ENCODE measurements around the gene SSTR5.

The SSTR5 gene

GRCh38 chr16:1093284-1094123 lies 21.0 kb downstream of the SSTR5 start:
- DNase-seq = no peak

DNA sequence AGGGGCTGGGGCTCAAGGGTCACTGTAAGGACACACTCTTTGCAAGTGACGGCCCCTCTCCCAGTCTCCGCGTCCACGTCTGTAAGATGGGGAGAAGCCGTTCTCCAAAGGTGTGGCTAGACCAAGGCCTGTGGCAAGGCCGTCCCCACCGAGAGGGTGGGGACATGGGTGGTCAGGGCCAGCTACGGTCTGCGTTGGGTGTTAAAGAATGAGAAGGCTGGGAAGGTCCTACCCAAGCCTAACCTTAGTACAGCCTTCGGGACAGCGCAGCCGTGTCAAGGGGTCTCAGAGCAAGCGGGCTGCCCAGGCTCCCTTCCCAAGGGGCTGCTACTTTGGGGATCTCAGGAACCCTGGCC lies 21.6 kb downstream of the SSTR5 start:
- DNase-seq = no peak

DNA sequence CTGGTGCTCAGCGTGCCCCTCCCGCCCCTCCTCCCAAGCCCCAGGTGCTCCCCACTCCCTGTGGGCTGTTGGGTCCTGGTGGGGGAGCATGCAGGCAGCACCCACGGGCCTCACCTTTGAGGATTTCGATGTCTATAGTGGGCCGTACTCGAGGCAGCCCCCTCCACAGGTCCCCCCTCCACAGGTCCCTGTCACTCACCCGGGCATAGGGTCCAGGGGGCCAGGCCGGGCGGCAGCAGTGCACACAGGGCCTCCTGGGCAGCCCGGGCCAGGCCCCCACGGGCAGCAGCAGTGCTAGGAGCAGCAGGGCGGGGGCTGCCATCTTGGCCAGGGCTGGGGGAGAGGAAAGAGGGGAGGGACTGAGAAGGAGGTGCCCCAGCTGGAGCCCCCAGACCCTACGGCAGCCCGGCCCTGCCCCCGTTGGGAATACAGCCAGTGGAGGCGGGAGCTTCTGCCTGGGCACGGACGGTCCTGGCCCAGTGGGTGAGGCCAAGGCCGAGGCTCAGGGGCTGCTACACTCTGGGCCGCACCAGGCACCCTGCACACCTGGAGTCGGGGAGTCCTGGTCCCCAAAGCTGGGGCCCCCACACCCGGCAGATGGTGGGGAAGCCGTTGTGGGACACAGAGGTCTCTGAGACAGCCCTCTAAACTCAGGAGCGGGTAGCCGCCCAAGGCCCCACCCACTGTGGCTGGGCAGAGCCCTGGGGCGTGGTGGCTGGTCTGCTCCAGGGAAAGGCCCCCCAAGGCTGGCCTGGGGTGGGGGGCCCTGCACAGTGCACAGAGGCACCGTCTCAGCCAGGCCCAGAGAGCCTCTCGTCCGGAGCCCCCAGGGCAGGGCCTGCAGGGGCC lies 22.3 kb downstream of the SSTR5 start:
- DNase-seq = no peak

- no peak for DNase-seq
Measured at GRCh38 chr16:1095450-1096168, 23.1 kb downstream of the SSTR5 start.

GRCh38 chr16:1096169-1097082 lies 23.9 kb downstream of the SSTR5 start, which contains the start of gene C1QTNF8:
TSS of gene C1QTNF8 (minus strand) at chr16:1096244. CDS start at chr16:1094922, 1,322 bp downstream.
- DNase-seq = no peak

DNA sequence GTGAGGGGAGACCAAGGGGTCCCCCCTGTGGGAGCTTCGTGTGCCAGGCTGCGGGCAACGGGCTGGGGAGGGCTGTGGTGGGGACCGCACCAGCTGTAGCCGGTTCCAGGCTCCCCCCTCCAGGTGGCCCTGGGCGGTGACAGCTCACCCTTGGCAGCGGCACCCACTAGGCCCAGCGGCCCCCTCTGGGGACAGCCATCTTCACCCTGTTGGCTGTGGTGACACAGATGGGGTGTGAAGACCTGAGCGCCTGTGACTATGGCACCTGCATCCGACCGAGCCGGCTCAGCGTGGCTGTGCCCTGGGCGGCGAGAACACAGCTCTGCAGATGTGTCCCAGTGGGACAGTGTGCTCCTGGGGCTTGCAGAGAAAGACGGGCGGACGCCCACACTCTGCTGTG lies 24.6 kb downstream of the SSTR5 start:
- no peak for DNase-seq

- no peak for DNase-seq
Measured at GRCh38 chr16:1097800-1098199, 25.3 kb downstream of the SSTR5 start.

- no peak for DNase-seq
Measured at GRCh38 chr16:1098266-1098991, 25.9 kb downstream of the SSTR5 start.

- no peak for DNase-seq
Measured at GRCh38 chr16:1099189-1100083, 26.9 kb downstream of the SSTR5 start.

GRCh38 chr16:1100084-1100800 lies 27.7 kb downstream of the SSTR5 start:
- no peak for DNase-seq

DNA sequence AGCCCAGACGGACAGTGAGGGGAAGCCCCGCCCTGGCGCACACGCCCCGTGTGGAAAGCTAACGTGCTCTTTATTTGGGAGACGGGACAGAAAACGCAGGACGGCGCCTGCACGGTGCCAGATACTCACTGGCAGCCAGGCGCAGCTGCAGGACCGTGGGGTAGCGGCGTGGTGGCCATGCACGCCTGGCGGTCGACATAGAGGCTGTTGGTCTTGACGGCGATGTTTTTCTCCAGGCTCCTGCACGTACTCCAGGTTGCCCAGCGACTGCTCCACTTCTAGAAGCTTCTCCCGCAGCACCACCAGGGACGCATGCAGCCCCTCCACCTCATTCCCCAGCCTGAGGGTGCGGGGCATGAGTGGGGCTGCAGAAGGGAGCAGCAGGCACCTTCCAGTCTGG lies 28.6 kb downstream of the SSTR5 start:
- no peak for DNase-seq

DNA sequence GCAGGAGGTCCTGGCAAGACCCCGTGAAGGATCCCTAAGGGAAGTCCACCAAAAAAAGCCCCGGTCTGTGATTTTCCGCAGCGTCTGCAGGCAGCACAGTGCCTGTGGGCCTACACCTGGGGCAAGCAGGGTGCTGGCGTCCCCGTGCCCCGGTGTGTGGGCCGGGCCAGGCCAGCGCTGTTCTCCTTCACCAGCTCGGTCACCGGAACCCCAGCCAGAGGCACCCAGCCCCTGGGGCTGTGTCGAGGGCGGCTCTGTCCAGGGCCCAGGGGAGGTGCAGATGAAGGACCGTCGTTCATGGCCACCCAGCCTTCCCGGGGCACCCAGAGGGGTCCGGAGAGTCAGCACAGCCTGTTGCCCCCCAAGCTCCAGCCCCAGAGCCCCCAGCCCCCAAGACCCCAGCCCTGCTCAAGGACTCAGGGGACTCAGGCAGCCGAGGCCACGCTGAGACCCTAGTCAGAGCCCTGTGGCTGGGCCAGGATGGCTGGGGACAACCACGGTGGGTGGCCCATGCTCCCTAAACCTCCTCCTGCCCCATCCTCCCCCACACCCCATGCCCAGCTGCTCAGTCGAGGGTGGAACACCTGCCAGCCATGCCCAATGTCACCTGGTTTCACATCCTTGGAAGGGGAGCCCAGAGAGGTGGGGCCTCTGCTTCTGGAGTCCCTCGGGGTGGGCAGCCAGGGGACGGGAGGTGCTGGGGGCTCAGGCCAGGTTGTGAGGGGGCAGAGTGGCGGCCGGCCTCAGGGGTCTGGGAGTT lies 29.2 kb downstream of the SSTR5 start:
- DNase-seq = no peak

- DNase-seq = no peak
Measured at GRCh38 chr16:1102333-1102700, 29.8 kb downstream of the SSTR5 start.

DNA sequence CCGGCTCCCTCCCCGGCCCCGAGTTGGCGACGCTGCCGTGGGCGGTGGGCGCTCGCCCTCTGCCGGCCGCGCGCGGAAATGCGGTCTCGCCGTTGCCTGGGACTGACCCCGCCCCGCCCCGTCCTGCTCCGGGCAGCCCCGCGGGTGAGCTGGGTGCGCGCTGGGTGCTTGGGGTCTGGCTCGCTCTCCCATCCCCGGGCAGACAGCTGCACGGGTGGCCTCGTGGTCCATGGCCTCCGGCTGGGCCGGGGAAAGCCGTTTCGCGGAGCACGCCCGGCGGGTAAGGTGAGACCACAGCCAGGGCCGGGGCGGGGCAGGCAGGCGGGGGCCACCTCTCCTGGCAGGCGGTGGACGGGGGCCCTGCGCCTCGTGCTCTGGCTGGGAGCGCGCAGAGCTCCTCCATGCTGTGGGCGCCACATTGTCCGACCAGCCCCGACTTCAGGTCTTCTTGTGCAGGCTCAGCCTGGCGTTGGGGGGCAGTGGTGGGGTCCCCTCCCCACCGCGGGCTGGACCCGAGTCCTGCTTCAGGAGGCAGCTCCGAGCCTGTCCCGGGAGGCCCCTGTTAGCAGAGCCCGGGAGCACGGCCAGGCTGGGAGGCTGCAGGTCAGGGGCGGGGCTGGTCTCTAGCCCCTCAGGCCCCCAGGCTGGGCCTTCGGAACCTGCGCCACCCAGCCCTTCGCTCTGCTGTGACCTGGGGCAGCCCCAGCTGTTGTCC lies 30.5 kb downstream of the SSTR5 start:
- peak; percentile 7 for DNase-seq

DNA sequence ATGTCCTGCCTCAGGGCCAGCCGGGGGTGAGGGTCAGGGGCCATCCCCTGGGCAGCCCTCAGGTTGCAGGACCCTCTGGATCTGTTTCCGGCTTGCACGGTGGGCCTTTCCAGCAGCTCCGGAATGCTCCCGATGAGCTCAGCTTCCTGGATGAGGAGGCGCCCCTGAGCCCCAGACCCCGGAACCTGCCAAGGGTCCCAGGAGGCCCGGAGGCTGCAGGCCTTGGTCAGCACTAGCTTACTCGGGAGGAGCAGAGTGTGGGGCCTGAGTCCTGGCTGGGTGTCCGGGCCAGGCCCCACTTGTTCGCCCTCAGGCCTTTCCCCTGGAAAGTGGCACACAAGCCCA lies 31.1 kb downstream of the SSTR5 start:
- DNase-seq = no peak

- DNase-seq = peak; percentile 12
Measured at GRCh38 chr16:1105888-1106620, 33.5 kb downstream of the SSTR5 start.

DNA sequence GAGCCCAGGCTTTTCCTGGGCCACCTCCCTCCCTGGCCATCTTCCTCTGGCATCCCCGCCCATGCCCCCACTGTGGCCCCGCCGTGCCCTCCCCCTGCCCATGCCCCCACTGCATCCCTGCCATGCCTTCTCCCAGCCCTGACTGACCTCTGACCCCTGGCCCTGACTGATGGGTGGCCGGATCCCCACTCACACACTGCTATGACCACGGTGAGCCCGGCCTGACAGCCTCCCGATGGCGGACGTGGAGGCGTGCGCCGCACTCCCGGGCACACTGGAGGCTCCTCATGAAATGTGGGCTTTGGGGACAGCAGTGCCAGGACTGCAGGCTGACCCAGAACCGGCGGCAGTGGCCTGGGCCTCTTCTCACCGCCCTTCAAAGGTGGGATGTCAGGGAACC lies 34.1 kb downstream of the SSTR5 start:
- no peak for DNase-seq

- DNase-seq = no peak
Measured at GRCh38 chr16:1107141-1107540, 34.6 kb downstream of the SSTR5 start.

Data from NCI-H1105 treated with DMSO at 0.1 percent for 48 hours (cell line).